Spleen (tissue), 11 donors: ENCODE data around the gene CBR1. TPM values are rescaled to one million over a fixed set of nuclear protein-coding genes. Genes with fewer than 3 reads are reported as not detected.
A peak's percentile ranks its signal among the peaks of the same experiment; 100 is the strongest.

Experiments used
- DNase-seq: peaks from one replicate; pipeline ENCODE4 v3.0.0-alpha.2; 2020
- H3K27ac ChIP-seq, 8 donors: fragments of 200-600 bp; sonication (generic) in 7 of 8; 1 replicate in 4 of 8; 2 replicates in 4 of 8; pipeline versions ENCODE4 v1.5.0 to v1.8.0; 2016 to 2021; ENCODE audit warnings: inconsistent platforms in 4 of 8, mild to moderate bottlenecking in 4 of 8, moderate library complexity in 1 of 8
- H3K27me3 ChIP-seq, 7 donors: fragments of 200-600 bp; sonication (generic) in 6 of 7; replicated peaks in 1 of 7; 1 replicate in 4 of 7; 2 replicates in 3 of 7; pipeline versions ENCODE4 v1.5.0 to v1.8.0; 2016 to 2021; ENCODE audit warnings: inconsistent platforms in 3 of 7, mild to moderate bottlenecking in 1 of 7
- H3K36me3 ChIP-seq, 6 donors: fragments of 200-600 bp; sonication (generic) in 5 of 6; 1 replicate in 4 of 6; 2 replicates in 2 of 6; pipeline versions ENCODE4 v1.5.0 to v1.8.0; 2016 to 2021; ENCODE audit warnings: inconsistent platforms in 2 of 6
- H3K4me1 ChIP-seq, 6 donors: fragments of 200-600 bp; sonication (generic) in 5 of 6; 1 replicate in 3 of 6; 2 replicates in 3 of 6; pipeline versions ENCODE4 v1.5.0 to v1.8.0; 2016 to 2021; ENCODE audit warnings: inconsistent platforms in 3 of 6
- H3K4me3 ChIP-seq, 8 donors: fragments of 200-600 bp; sonication (generic) in 7 of 8; 1 replicate in 4 of 8; 2 replicates in 4 of 8; pipeline versions ENCODE4 v1.5.0 to v1.8.0; 2016 to 2021; ENCODE audit warnings: inconsistent platforms in 4 of 8, mild to moderate bottlenecking in 4 of 8, moderate library complexity in 2 of 8
- H3K9me3 ChIP-seq, 8 donors: fragments of 200-600 bp; sonication (generic) in 7 of 8; 1 replicate in 4 of 8; 2 replicates in 4 of 8; pipeline versions ENCODE4 v1.5.0 to v1.8.0; 2016 to 2021; ENCODE audit warnings: inconsistent platforms in 4 of 8
- POLR2A ChIP-seq, 3 donors: fragments of 450-650 bp; IDR thresholded peaks; one replicate each; pipeline ENCODE4 v1.5.1; 2017; ENCODE audit warnings: antibody characterized with exemption in 3 of 3, mild to moderate bottlenecking in 1 of 3
- POLR2AphosphoS5 ChIP-seq, 3 donors: sonication (generic); formaldehyde crosslinking; IDR thresholded peaks; one replicate each; pipeline ENCODE4 v1.5.1; 2017; ENCODE audit warnings: antibody characterized with exemption in 3 of 3
- WGBS, 5 donors: extraction: QIAGEN DNeasy Blood & Tissue Kit in 3 of 5; methylation state at CpG; one replicate each; pipeline versions ENCODE4 v1.1.5 to v1.1.7; 2013 to 2018; 5-methylcytosine and 5-hydroxymethylcytosine counted together
- intact Hi-C: fragments of 100-400 bp; cut with DNase I; formaldehyde crosslinking; loops from one replicate; pipeline ENCODE4 v1.15.0; 2023; ENCODE audit warnings: low total_unique reads
- polyA plus RNA-seq, 3 donors: library from polyadenylated mRNA; stranded (reverse); fragments of 200-250 nt; gene quantifications; one replicate each; pipeline ENCODE4 v1.2.1, GENCODE V29; 2013
- small RNA-seq, 4 donors: library from RNA; depleted of rRNA; stranded (forward); fragments of <200 nt; gene quantifications; one replicate each; pipeline ENCODE3, GENCODE V24; 2016
- total RNA-seq, 7 donors: library from RNA; depleted of rRNA in 3 of 7; stranded (reverse); fragments of >200 nt in 3 of 7; fragmentation: NEBNext Ultra II Directional in 4 of 7; extraction: Animal tissue kit (Norgen Biotek cat#: 25700) in 4 of 7; gene quantifications; one replicate each; pipeline versions ENCODE4 v1.1.0 to v1.2.1, GENCODE V29; 2016 to 2021
- TF ChIP-seq, protein P1 (sequence below), 11 experiments: fragments of 200-600 bp in 7 of 11; fragments of 450-650 bp in 4 of 11; sonication (generic) in 4 of 11; IDR thresholded peaks in 8 of 11; conservative IDR thresholded peaks in 3 of 11; 1 replicate in 7 of 11; 2 replicates in 4 of 11; pipeline versions ENCODE4 v1.4.0 to v1.8.0; 2016 to 2021; ENCODE audit warnings: antibody characterized with exemption in 11 of 11, inconsistent platforms in 4 of 11, mild to moderate bottlenecking in 1 of 11
- donor health status: healthy with polysubstance abuse.
- donor health status: DM: no; HTN: no; CAD: no; lungs with moderate emphysema.
- donor health status: DM: no; HTN: no; CAD: no.
- donor health status: Bipolar disorder and iron deficiency.
- donor health status: healthy.
- donor health status: DM: no; HTN: no; CAD: no.
- donor health status: DM: yes; HTN: yes; CAD: no.

Gene CBR1
- total and polyA plus RNA-seq, 10 donors, result 30.7 to 128 (median 45.5) TPM

DNA sequence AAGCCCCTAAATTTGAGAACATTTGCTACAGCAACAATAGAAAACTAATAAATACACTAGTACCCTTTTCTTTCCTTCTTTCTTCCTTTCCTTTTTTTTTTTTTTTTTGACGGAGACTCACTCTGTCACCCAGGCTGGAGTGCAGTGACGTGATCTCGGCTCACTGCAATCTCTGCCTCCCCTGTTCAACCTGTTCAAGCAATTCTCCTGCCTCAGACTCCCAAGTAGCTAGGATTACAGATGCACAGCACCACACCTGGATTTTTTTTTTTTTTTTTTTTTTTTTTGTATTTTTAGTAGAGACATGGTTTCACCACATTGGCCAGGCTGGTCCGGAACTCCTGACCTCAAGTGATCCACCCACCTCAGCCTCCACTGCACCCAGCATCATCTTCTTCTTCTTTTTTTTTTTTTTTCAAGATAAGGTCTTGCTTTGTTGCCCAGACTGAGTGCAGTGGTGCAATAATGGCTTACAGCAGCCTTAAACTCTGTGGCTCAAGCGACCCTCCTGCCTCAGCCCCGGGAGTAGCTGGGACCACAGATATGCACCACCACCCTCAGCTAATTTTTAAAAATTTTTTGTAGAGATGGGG, 45.4 kb downstream of the CBR1 start:
- 60 to 75% (median 73%) methylated on average over 6 of the region's 6 CpGs for WGBS, 5 donors

GRCh38 chr21:36117286-36117741, 47.5 kb downstream of the CBR1 start:
- Histone ChIP-seq H3K4me1 (peaks cover 0 to 34% (median 16%) of the 10 kb centered on the region in 6 donors), H3K27me3 (no peaks in the 10 kb centered on the region), H3K4me3 (no peak overlapping the region), H3K36me3 (no peaks in the 10 kb centered on the region), H3K9me3 (no peaks in the 10 kb centered on the region), H3K27ac (no peak overlapping the region)
- intact Hi-C loops, result no loop called here
- TF ChIP-seq, protein P1, sequence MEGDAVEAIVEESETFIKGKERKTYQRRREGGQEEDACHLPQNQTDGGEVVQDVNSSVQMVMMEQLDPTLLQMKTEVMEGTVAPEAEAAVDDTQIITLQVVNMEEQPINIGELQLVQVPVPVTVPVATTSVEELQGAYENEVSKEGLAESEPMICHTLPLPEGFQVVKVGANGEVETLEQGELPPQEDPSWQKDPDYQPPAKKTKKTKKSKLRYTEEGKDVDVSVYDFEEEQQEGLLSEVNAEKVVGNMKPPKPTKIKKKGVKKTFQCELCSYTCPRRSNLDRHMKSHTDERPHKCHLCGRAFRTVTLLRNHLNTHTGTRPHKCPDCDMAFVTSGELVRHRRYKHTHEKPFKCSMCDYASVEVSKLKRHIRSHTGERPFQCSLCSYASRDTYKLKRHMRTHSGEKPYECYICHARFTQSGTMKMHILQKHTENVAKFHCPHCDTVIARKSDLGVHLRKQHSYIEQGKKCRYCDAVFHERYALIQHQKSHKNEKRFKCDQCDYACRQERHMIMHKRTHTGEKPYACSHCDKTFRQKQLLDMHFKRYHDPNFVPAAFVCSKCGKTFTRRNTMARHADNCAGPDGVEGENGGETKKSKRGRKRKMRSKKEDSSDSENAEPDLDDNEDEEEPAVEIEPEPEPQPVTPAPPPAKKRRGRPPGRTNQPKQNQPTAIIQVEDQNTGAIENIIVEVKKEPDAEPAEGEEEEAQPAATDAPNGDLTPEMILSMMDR (IDR thresholded peaks at IDR 0.05 in 8 of 11, conservative IDR thresholded peaks at IDR 0.05 in 3 of 11), result no peak
- TF ChIP-seq POLR2A (IDR thresholded peaks at IDR 0.05), result no peak
- TF ChIP-seq POLR2AphosphoS5 (IDR thresholded peaks at IDR 0.05), result no peak
- WGBS, 5 donors, result 57 to 80% (median 65%) methylated on average over 2 of the region's 2 CpGs
- no peak for DNase-seq

More for the DNA sequence above, 45.4 kb downstream of the CBR1 start:
- Histone ChIP-seq H3K4me1 (peaks cover 0 to 37% (median 16%) of the 10 kb centered on the region in 6 donors), H3K27me3 (no peaks in the 10 kb centered on the region), H3K36me3 (no peaks in the 10 kb centered on the region), H3K9me3 (no peaks in the 10 kb centered on the region), H3K4me3 (no peak overlapping the region), H3K27ac (peak overlapping the region in 1 of 8 donors; percentile 78)
- no peak for DNase-seq
- TF ChIP-seq POLR2A (IDR thresholded peaks at IDR 0.05), result no peak
- TF ChIP-seq, protein P1 (IDR thresholded peaks at IDR 0.05 in 8 of 11, conservative IDR thresholded peaks at IDR 0.05 in 3 of 11), result no peak
- TF ChIP-seq POLR2AphosphoS5 (IDR thresholded peaks at IDR 0.05), result no peak
- intact Hi-C loops, result no loop called here

DNA sequence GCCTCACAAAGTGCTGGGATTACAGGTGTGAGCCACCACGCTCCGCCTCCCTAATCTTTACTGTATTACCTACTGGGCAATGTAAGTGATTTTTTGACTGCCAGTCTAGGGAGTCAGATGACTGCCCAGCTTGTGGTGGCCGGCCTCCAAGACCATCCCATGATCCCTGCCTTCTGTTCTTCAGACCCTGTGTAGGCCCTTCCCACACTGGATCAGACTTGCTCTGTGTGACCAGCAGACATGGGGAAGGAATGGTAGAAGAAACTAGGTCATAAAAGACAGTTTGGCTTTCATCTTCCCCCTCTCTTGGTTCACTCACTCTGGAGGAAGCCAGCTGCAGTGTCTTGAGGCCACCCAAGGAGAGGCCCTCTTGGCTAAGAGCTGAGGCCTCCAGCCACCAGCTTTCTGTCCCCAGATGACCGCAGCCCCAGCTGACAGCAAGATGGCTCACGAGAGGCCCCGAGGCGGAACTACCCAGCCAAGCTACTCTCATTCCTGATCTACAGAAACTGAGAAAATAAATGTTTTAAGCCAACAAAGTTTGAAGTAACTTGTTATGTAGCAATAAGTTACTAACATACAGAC, 50.6 kb downstream of the CBR1 start:
- 77 to 92% (median 82%) methylated on average over 7 of the region's 7 CpGs for WGBS, 5 donors
- intact Hi-C loops, result no loop called here
- no peak for DNase-seq
- Histone ChIP-seq H3K4me3 (no peak overlapping the region), H3K27me3 (no peaks in the 10 kb centered on the region), H3K9me3 (no peaks in the 10 kb centered on the region), H3K27ac (peak overlapping the region in 2 of 8 donors; percentile 15 to 20), H3K4me1 (peaks cover 0 to 6% (median 2%) of the 10 kb centered on the region in 6 donors), H3K36me3 (no peaks in the 10 kb centered on the region)
- TF ChIP-seq POLR2AphosphoS5 (IDR thresholded peaks at IDR 0.05), result no peak
- no peak for TF ChIP-seq POLR2A (IDR thresholded peaks at IDR 0.05)
- TF ChIP-seq, protein P1 (IDR thresholded peaks at IDR 0.05 in 8 of 11, conservative IDR thresholded peaks at IDR 0.05 in 3 of 11), result no peak

Small RNAs within 50 kb of the gene (small RNA-seq; reads per million reads assigned to genes)
- gene RNU6-992P, result 0 reads per million in 4 donors

Other genes starting within 250 kb of the CBR1 start
- gene SETD4, start 9.5 kb upstream of the CBR1 start, total RNA-seq, result 10 to 100 TPM; 18.2 to 28.1 (median 23.2) TPM
- gene SETD4, start 9.5 kb upstream of the CBR1 start, polyA plus RNA-seq, result 1 to 10 TPM; 6.9 to 9.0 (median 9.0) TPM
- 1 to 10 TPM; 1.4 to 3.4 (median 2.9) TPM for gene CBR3, start 65.1 kb downstream of the CBR1 start, total RNA-seq
- 1 to 10 TPM; 1.7 to 4.5 (median 4.0) TPM for gene CBR3, start 65.1 kb downstream of the CBR1 start, polyA plus RNA-seq
- gene DOP1B, start 86.8 kb downstream of the CBR1 start, total RNA-seq, result 10 to 100 TPM; 20.8 to 29.2 (median 23.3) TPM
- 1 to 10 TPM; 2.9 to 4.9 (median 3.1) TPM for gene DOP1B, start 86.8 kb downstream of the CBR1 start, polyA plus RNA-seq